AG04450 (cell line): Measurements from ENCODE around the gene S100B. TPM values are rescaled to one million over a fixed set of nuclear protein-coding genes. Genes with fewer than 3 reads are reported as not detected.

Source experiments
- CTCF ChIA-PET: fragments of 300-600, 350-600 bp; formaldehyde crosslinking; extraction: SDS; loops from one replicate; lab custom pipeline; 2022; ENCODE audit warnings: antibody characterized with exemption, inconsistent platforms; lab: Charles Lee
- POLR2A ChIA-PET: fragments of 350-600 bp; formaldehyde crosslinking; extraction: SDS; loops from one replicate; lab custom pipeline; 2021; ENCODE audit warnings: antibody characterized with exemption, inconsistent platforms; lab: Yijun Ruan, JAX
- DNase-seq: peaks from one replicate; pipeline ENCODE4 v3.0.0-alpha.2; 2011; ENCODE audit warnings: low read depth, low spot score
- H3K27ac ChIP-seq: one replicate; pipeline ENCODE4 v1.5.1; 2012; ENCODE audit warnings: low read depth, low read length, control low read depth
- H3K27me3 ChIP-seq: one replicate; pipeline ENCODE4 v1.6.0; 2012; ENCODE audit warnings: low read length; ENCODE audit not compliant: control insufficient read depth, insufficient read depth
- H3K4me3 ChIP-seq: 2 replicates; pipeline ENCODE4 v1.5.1; 2011; ENCODE audit warnings: mild to moderate bottlenecking, low read depth, low read length, control low read depth
- H3K9me3 ChIP-seq: 2 replicates; pipeline ENCODE4 v1.5.1; 2012; ENCODE audit warnings: low read length; ENCODE audit not compliant: control insufficient read depth, insufficient read depth
- CTCF ChIP-seq: IDR thresholded peaks from 2 replicates; pipeline ENCODE4 v1.5.1; 2011; ENCODE audit warnings: low read depth, low read length, control low read depth, inconsistent platforms
- polyA plus RNA-seq: library from polyadenylated mRNA; depleted of rRNA; stranded (reverse); fragments of >200 nt; gene quantifications from 2 replicates; pipeline ENCODE4 v1.2.3, GENCODE V29; 2011; rRNA removed

Gene S100B
- polyA plus RNA-seq, 1 experiment, result not detected

- H3K27me3 ChIP-seq, result no peaks in the 10 kb centered on the region
- no peak for TF ChIP-seq CTCF
- H3K27ac ChIP-seq, result no peak overlapping the region
- H3K4me3 ChIP-seq, result no peak overlapping the region
- DNase-seq, result no peak
- no peaks in the 10 kb centered on the region for H3K9me3 ChIP-seq
- POLR2A ChIA-PET, result interaction anchor here (0.6 kb wide), 1 partner anchor 75 kb away, joined by 5 read pairs; no protein-coding TSS in a partner anchor
- CTCF ChIA-PET, result interaction anchor here (0.6 kb wide), 1 partner anchor 50 kb away, joined by 3 read pairs; no protein-coding TSS in a partner anchor
These were observed 53.1 kb downstream of the S100B start for GRCh38 chr21:46551636-46552241.

- H3K27me3 ChIP-seq, result no peaks in the 10 kb centered on the region
- DNase-seq, result no peak
- no peak overlapping the region for H3K27ac ChIP-seq
- no peak for TF ChIP-seq CTCF
- no peaks in the 10 kb centered on the region for H3K9me3 ChIP-seq
- CTCF ChIA-PET, result interaction anchor here (0.6 kb wide), 1 partner anchor 89 kb away, joined by 4 read pairs; no protein-coding TSS in a partner anchor
- POLR2A ChIA-PET, result no interaction called here
- H3K4me3 ChIP-seq, result no peak overlapping the region
These were observed 54.6 kb downstream of the S100B start for GRCh38 chr21:46550116-46550941.

GRCh38 chr21:46549650-46550049 is 55.2 kb downstream of the S100B start:
- no peaks in the 10 kb centered on the region for H3K27me3 ChIP-seq
- H3K4me3 ChIP-seq, result no peak overlapping the region
- no peak for TF ChIP-seq CTCF
- POLR2A ChIA-PET, result no interaction called here
- CTCF ChIA-PET, result no interaction called here
- H3K9me3 ChIP-seq, result no peaks in the 10 kb centered on the region
- H3K27ac ChIP-seq, result no peak overlapping the region
- DNase-seq, result no peak

Other genes starting within 250 kb of the S100B start
- gene DIP2A, start 146.2 kb downstream of the S100B start, polyA plus RNA-seq, result 19.5 and 21.0 TPM in 2 replicates
- 140 and 153 TPM in 2 replicates for gene PRMT2, start 30.6 kb upstream of the S100B start, polyA plus RNA-seq